ENCODE results near the gene ABCA13. TPM values are rescaled to one million over a fixed set of nuclear protein-coding genes. Genes with fewer than 3 reads are reported as not detected.

ABCA13 gene
- total RNA-seq, 1 donor from 2014 or later, result not detected

DNA sequence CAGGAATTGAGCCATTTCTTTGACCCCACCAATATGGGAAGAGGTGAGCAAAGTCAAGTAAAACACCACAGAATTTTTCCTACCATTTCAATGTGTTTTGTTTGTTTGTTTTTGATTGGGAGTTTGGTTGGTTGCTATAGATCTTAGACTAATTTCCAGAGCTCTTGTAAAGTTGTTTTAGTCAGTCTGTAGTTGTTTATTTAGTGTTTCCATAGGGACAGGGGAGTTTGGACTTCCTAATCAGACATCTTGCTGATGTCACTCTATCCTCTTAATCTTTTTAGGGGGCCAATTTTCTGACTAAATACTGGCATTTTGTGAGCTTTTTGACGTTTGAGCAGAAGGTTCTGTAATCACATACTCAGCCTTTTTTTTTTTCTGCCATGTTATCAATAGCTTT lies 266.9 kb downstream of the ABCA13 start:
- Histone ChIP-seq H3K4me1 (no peaks in the 10 kb centered on the region), H3K36me3 (no peaks in the 10 kb centered on the region), H3K27ac (no peak overlapping the region), H2AFZ (replicated peaks) (peak overlapping the region; percentile 55), H3K4me2 (no peak overlapping the region), H3K4me3 (no peak overlapping the region), H3K9ac (no peak overlapping the region), H4K20me1 (ENCODE audit: low read depth) (no peaks in the 10 kb centered on the region), H3K79me2 (ENCODE audit: low read depth) (no peaks in the 10 kb centered on the region), H3F3A (ENCODE audit: low read depth) (no peaks in the 10 kb centered on the region), H3K27me3 (no peaks in the 10 kb centered on the region), H3K9me3 (ENCODE audit: low read depth) (no peaks in the 10 kb centered on the region)
- no peak overlapping the region for H3K27ac Mint-ChIP-seq
- DNase-seq (ENCODE audit: low spot score), result no peak
- no peak overlapping the region for H3K4me3 Mint-ChIP-seq
- H3K36me3 Mint-ChIP-seq, result no peaks in the 10 kb centered on the region
- no peaks in the 10 kb centered on the region for H3K4me1 Mint-ChIP-seq
- no peaks in the 10 kb centered on the region for H3K9me3 Mint-ChIP-seq
- H3K27me3 Mint-ChIP-seq (ENCODE audit: insufficient read depth, low read depth), result peaks cover 2% of the 10 kb centered on the region
- TF ChIP-seq EZH2phosphoT487 (IDR thresholded peaks at IDR 0.05) (no peak), EZH2 (IDR thresholded peaks at IDR 0.05) (no peak)
- TF ChIP-seq, protein P1, sequence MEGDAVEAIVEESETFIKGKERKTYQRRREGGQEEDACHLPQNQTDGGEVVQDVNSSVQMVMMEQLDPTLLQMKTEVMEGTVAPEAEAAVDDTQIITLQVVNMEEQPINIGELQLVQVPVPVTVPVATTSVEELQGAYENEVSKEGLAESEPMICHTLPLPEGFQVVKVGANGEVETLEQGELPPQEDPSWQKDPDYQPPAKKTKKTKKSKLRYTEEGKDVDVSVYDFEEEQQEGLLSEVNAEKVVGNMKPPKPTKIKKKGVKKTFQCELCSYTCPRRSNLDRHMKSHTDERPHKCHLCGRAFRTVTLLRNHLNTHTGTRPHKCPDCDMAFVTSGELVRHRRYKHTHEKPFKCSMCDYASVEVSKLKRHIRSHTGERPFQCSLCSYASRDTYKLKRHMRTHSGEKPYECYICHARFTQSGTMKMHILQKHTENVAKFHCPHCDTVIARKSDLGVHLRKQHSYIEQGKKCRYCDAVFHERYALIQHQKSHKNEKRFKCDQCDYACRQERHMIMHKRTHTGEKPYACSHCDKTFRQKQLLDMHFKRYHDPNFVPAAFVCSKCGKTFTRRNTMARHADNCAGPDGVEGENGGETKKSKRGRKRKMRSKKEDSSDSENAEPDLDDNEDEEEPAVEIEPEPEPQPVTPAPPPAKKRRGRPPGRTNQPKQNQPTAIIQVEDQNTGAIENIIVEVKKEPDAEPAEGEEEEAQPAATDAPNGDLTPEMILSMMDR (IDR thresholded peaks at IDR 0.05), result no peak

GRCh38 chr7:48441848-48442492 lies 270.7 kb downstream of the ABCA13 start:
- Mint-ChIP-seq H3K36me3 (no peaks in the 10 kb centered on the region), H3K4me3 (no peak overlapping the region), H3K9me3 (peaks cover 3% of the 10 kb centered on the region), H3K27me3 (ENCODE audit: insufficient read depth, low read depth) (peaks cover 8% of the 10 kb centered on the region), H3K4me1 (no peaks in the 10 kb centered on the region), H3K27ac (no peak overlapping the region)
- no peak overlapping the region for H3K9ac ChIP-seq
- H3K27me3 ChIP-seq, result no peaks in the 10 kb centered on the region
- H3K4me2 ChIP-seq, result no peak overlapping the region
- no peaks in the 10 kb centered on the region for H3F3A ChIP-seq (ENCODE audit: low read depth)
- H2AFZ ChIP-seq (replicated peaks), result no peak overlapping the region
- no peak for TF ChIP-seq EZH2 (IDR thresholded peaks at IDR 0.05)
- TF ChIP-seq, protein P1 (IDR thresholded peaks at IDR 0.05), result no peak
- TF ChIP-seq EZH2phosphoT487 (IDR thresholded peaks at IDR 0.05), result no peak
- H3K4me3 ChIP-seq, result no peak overlapping the region
- no peaks in the 10 kb centered on the region for H3K79me2 ChIP-seq (ENCODE audit: low read depth)
- H3K27ac ChIP-seq, result no peak overlapping the region
- H3K9me3 ChIP-seq (ENCODE audit: low read depth), result no peaks in the 10 kb centered on the region
- H3K4me1 ChIP-seq, result no peaks in the 10 kb centered on the region
- no peaks in the 10 kb centered on the region for H3K36me3 ChIP-seq
- no peak for DNase-seq (ENCODE audit: low spot score)
- no peaks in the 10 kb centered on the region for H4K20me1 ChIP-seq (ENCODE audit: low read depth)

DNA sequence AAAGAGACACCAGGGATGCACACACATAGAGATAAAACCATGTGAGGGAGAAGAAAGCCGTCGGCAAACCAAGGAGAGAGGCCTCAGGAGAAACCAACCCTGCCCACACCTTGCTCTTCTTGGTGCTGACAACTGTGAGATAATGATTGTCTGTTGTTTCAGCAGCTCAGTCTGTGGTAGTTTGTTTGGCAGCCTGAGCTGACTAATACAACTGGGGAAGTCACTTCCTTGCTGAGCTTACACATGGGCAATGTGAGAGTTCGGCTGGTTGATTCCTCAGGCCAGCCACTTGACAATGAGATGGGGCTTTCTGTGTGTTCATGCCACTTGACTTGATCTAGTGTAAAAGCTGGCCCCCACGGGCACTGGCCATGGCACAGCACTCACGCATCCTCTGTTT lies 271.8 kb downstream of the ABCA13 start:
- Histone ChIP-seq H3K9ac (no peak overlapping the region), H3K9me3 (ENCODE audit: low read depth) (no peaks in the 10 kb centered on the region), H3K4me1 (no peaks in the 10 kb centered on the region), H3K27ac (no peak overlapping the region), H3K36me3 (no peaks in the 10 kb centered on the region), H3K27me3 (no peaks in the 10 kb centered on the region), H3F3A (ENCODE audit: low read depth) (no peaks in the 10 kb centered on the region), H3K4me3 (no peak overlapping the region), H3K79me2 (ENCODE audit: low read depth) (no peaks in the 10 kb centered on the region), H2AFZ (replicated peaks) (no peak overlapping the region), H4K20me1 (ENCODE audit: low read depth) (no peaks in the 10 kb centered on the region), H3K4me2 (no peak overlapping the region)
- H3K27me3 Mint-ChIP-seq (ENCODE audit: insufficient read depth, low read depth), result peaks cover 8% of the 10 kb centered on the region
- no peaks in the 10 kb centered on the region for H3K36me3 Mint-ChIP-seq
- H3K9me3 Mint-ChIP-seq, result peaks cover 3% of the 10 kb centered on the region
- no peak overlapping the region for H3K4me3 Mint-ChIP-seq
- no peak for TF ChIP-seq EZH2 (IDR thresholded peaks at IDR 0.05)
- TF ChIP-seq, protein P1 (IDR thresholded peaks at IDR 0.05), result no peak
- no peak for TF ChIP-seq EZH2phosphoT487 (IDR thresholded peaks at IDR 0.05)
- no peak overlapping the region for H3K27ac Mint-ChIP-seq
- no peaks in the 10 kb centered on the region for H3K4me1 Mint-ChIP-seq
- DNase-seq (ENCODE audit: low spot score), result no peak

Data from neural progenitor cell (in vitro differentiated cells).